ENCODE data around the gene STK36.

GRCh38 chr2:218733171-218734021 is 61.5 kb downstream of the STK36 start:
- TF ChIP-seq ZNF416 (CRISPR knock-in tag; IDR thresholded peaks at IDR 0.05): no peak
- no peak for TF ChIP-seq USF2 (CRISPR knock-in tag; IDR thresholded peaks at IDR 0.05)
- no peak for TF ChIP-seq E2F4 (CRISPR knock-in tag; IDR thresholded peaks at IDR 0.05; ENCODE audit: borderline replicate concordance, low read depth)
- no peak for TF ChIP-seq CTCF (IDR thresholded peaks at IDR 0.05)
- TF ChIP-seq PREB (CRISPR knock-in tag; IDR thresholded peaks at IDR 0.05; ENCODE audit: borderline replicate concordance): no peak
- TF ChIP-seq NFE2L1 (CRISPR knock-in tag; IDR thresholded peaks at IDR 0.05): no peak

Data from WTC11 (cell line).